Ishikawa (cell line): ENCODE results near the gene NEK10.

Experiments
- EGR1 ChIP-seq: IDR thresholded peaks from 2 replicates; pipeline ENCODE4 v1.6.1; 2012
- FOXM1 ChIP-seq: IDR thresholded peaks from 2 replicates; pipeline ENCODE4 v1.6.1; 2012; ENCODE audit warnings: low read depth, borderline replicate concordance
- MAX ChIP-seq: IDR thresholded peaks from 2 replicates; pipeline ENCODE4 v1.6.1; 2012
- YY1 ChIP-seq: IDR thresholded peaks from 2 replicates; pipeline ENCODE4 v1.6.1; 2012; ENCODE audit warnings: low read depth

DNA sequence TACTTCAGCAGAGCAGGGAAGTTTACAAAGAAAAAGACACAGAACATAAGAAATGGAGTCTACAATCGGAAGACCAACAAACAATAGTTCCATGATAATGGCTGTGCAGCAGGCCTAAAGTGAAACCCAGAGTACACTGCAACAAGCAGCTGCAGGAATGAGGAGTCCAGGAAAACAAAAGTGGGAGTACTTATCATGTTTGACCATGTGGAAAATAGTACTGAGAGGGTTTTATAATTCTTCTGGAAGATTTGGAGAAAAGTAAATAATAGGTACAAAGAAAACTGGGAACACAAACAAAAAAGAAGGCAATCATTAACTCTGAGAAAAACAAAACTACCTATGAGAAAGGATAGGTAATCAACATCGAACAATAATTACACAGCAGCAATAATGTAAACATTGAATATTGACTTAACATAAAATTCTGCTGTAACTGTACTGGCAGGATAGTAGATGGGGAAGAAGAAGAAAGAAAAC is 87.5 kb downstream of the NEK10 start:
- TF ChIP-seq MAX (no peak), EGR1 (no peak), YY1 (no peak), FOXM1 (no peak)
